K562 (cell line): ENCODE results near the gene SUPT5H.

ENCODE experiments used
- EZH2 ChIP-seq: IDR thresholded peaks from 2 replicates; pipeline ENCODE4 v1.6.1; 2012; ENCODE audit warnings: low read depth, mild to moderate bottlenecking, inconsistent platforms, low read length, borderline replicate concordance
- HNRNPK ChIP-seq: fragments of 200-400 bp; formaldehyde crosslinking; IDR thresholded peaks from one replicate; pipeline ENCODE4 v1.6.1; 2018; ENCODE audit warnings: mild to moderate bottlenecking, low read depth, low read length; ENCODE audit not compliant: poor library complexity, severe bottlenecking
- NCOA4 ChIP-seq: fragments of 450-650 bp; IDR thresholded peaks from 2 replicates; pipeline ENCODE4 v1.6.1; 2018; ENCODE audit warnings: mild to moderate bottlenecking; ENCODE audit not compliant: partially characterized antibody
- NFE2L1 ChIP-seq: fragments of 450-650 bp; IDR thresholded peaks from 2 replicates; pipeline ENCODE4 v1.6.1; 2016; ENCODE audit warnings: missing genetic modification characterization, low read depth, mild to moderate bottlenecking, missing compliant biosample characterization, moderate library complexity, borderline replicate concordance
- POLR2A ChIP-seq: fragments of 450-650 bp; conservative IDR thresholded peaks from 2 replicates; pipeline ENCODE4 v1.6.1; 2016
- RHOXF2B ChIP-seq: fragments of 250-450 bp; sonication (Bioruptor Pico); conservative IDR thresholded peaks from 2 replicates; pipeline ENCODE4 v1.5.1; 2021
- TARDBP ChIP-seq: fragments of 450-650 bp; IDR thresholded peaks from 2 replicates; pipeline ENCODE4 v1.6.1; 2016
- TCF7L2 ChIP-seq: fragments of 150-350 bp; IDR thresholded peaks from 2 replicates; pipeline ENCODE4 v1.6.1; 2016; ENCODE audit warnings: low read depth, mild to moderate bottlenecking, low read length, moderate library complexity
- ZNF212 ChIP-seq: fragments of 450-650 bp; formaldehyde crosslinking; IDR thresholded peaks from 2 replicates; pipeline ENCODE4 v1.4.0; 2020; ENCODE audit warnings: mild to moderate bottlenecking
- TF ChIP-seq, protein P1 (sequence below): fragments of 450-650 bp; IDR thresholded peaks from 2 replicates; pipeline ENCODE4 v1.6.1; 2016; ENCODE audit warnings: antibody characterized with exemption
- TF ChIP-seq, protein P2 (sequence below): fragments of 450-650 bp; formaldehyde crosslinking; IDR thresholded peaks from 2 replicates; pipeline ENCODE4 v1.4.0; 2020; ENCODE audit warnings: mild to moderate bottlenecking, moderate library complexity
- TF ChIP-seq, protein P3 (sequence below), 2 experiments: fragments of 450-650 bp in 1 of 2; sonication (generic) in 1 of 2; formaldehyde crosslinking in 1 of 2; IDR thresholded peaks in 1 of 2; conservative IDR thresholded peaks in 1 of 2; 2 replicates each; pipeline versions ENCODE4 v1.6.1 to v1.8.1; 2016 to 2023; ENCODE audit warnings: mild to moderate bottlenecking in 2 of 2, moderate library complexity in 2 of 2, inconsistent platforms in 1 of 2, missing genetic modification reagents in 1 of 2
- TF ChIP-seq, protein P4 (sequence below), 3 experiments: IDR thresholded peaks in 2 of 3; conservative IDR thresholded peaks in 1 of 3; 2 replicates each; pipeline ENCODE4 v1.5.1; 2011 to 2012; ENCODE audit warnings: low read length in 3 of 3, mild to moderate bottlenecking in 3 of 3, control low read depth in 2 of 3, improper control_type of control experiment in 1 of 3, inconsistent platforms in 1 of 3, low read depth in 1 of 3, mixed read lengths in 1 of 3, moderate library complexity in 1 of 3; ENCODE audit not compliant: insufficient read depth in 2 of 3
- TF ChIP-seq, protein P5 (sequence below): sonication (generic); formaldehyde crosslinking; IDR thresholded peaks from 2 replicates; pipeline ENCODE4 v1.9.0; 2022; ENCODE audit warnings: mild to moderate bottlenecking, missing genetic modification reagents

DNA sequence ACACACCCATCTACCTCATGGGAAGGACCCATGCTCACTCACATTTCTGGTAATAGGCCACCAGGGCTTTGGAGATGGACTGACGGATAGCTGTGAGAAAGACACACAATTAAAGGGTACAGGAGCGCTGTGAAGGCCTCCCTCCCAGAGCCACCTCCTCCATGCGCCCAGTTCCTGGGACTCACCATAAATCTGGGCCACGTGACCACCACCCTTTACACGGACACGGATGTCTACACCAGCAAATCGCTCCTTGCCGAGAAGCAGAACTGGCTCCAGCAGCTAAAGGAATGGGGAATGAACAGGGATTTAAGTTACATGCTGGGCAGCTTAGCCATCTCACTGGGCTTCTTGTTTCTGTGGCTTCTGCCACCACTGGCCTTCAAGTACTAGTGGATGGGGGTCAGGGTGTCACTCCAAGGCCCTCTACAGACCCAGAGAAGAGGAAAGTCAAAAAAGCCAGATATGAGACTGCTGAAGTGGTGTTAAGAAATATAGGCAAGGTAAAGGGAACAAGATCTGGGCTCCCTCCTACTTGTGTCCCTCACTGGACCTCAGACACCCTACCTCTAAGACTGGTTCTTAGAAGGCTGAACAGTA lies 11.8 kb upstream of the SUPT5H start:
- TF ChIP-seq RHOXF2B (CRISPR knock-in tag): no peak
- TF ChIP-seq ZNF212 (CRISPR knock-in tag): no peak
- no peak for TF ChIP-seq NFE2L1
- TF ChIP-seq POLR2A: peak; percentile 26; the same call in 1 of the 2 replicates
- no peak for TF ChIP-seq EZH2
- TF ChIP-seq HNRNPK: no peak
- TF ChIP-seq, protein P1, sequence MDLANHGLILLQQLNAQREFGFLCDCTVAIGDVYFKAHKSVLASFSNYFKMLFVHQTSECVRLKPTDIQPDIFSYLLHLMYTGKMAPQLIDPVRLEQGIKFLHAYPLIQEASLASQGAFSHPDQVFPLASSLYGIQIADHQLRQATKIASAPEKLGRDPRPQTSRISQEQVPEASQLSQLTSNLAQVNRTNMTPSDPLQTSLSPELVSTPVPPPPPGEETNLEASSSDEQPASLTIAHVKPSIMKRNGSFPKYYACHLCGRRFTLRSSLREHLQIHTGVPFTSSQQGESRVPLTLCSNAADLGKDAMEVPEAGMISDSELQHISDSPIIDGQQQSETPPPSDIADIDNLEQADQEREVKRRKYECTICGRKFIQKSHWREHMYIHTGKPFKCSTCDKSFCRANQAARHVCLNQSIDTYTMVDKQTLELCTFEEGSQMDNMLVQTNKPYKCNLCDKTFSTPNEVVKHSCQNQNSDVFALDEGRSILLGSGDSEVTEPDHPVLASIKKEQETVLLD: no peak
- TF ChIP-seq TCF7L2: no peak
- TF ChIP-seq, protein P2, sequence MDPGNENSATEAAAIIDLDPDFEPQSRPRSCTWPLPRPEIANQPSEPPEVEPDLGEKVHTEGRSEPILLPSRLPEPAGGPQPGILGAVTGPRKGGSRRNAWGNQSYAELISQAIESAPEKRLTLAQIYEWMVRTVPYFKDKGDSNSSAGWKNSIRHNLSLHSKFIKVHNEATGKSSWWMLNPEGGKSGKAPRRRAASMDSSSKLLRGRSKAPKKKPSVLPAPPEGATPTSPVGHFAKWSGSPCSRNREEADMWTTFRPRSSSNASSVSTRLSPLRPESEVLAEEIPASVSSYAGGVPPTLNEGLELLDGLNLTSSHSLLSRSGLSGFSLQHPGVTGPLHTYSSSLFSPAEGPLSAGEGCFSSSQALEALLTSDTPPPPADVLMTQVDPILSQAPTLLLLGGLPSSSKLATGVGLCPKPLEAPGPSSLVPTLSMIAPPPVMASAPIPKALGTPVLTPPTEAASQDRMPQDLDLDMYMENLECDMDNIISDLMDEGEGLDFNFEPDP (CRISPR knock-in tag): no peak
- TF ChIP-seq, protein P3, sequence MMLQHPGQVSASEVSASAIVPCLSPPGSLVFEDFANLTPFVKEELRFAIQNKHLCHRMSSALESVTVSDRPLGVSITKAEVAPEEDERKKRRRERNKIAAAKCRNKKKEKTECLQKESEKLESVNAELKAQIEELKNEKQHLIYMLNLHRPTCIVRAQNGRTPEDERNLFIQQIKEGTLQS (IDR thresholded peaks at IDR 0.05): no peak
- TF ChIP-seq, protein P3 (CRISPR knock-in tag; conservative IDR thresholded peaks at IDR 0.05): no peak
- TF ChIP-seq, protein P4, sequence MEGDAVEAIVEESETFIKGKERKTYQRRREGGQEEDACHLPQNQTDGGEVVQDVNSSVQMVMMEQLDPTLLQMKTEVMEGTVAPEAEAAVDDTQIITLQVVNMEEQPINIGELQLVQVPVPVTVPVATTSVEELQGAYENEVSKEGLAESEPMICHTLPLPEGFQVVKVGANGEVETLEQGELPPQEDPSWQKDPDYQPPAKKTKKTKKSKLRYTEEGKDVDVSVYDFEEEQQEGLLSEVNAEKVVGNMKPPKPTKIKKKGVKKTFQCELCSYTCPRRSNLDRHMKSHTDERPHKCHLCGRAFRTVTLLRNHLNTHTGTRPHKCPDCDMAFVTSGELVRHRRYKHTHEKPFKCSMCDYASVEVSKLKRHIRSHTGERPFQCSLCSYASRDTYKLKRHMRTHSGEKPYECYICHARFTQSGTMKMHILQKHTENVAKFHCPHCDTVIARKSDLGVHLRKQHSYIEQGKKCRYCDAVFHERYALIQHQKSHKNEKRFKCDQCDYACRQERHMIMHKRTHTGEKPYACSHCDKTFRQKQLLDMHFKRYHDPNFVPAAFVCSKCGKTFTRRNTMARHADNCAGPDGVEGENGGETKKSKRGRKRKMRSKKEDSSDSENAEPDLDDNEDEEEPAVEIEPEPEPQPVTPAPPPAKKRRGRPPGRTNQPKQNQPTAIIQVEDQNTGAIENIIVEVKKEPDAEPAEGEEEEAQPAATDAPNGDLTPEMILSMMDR (IDR thresholded peaks at IDR 0.05 in 2 of 3, conservative IDR thresholded peaks at IDR 0.05 in 1 of 3; ENCODE audit: insufficient read depth in 2 of 3, low read depth in 1 of 3, low read length in 3 of 3): no peak
- TF ChIP-seq, protein P5, sequence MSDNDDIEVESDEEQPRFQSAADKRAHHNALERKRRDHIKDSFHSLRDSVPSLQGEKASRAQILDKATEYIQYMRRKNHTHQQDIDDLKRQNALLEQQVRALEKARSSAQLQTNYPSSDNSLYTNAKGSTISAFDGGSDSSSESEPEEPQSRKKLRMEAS (CRISPR knock-in tag): no peak
- TF ChIP-seq TARDBP: no peak
- no peak for TF ChIP-seq NCOA4
